Activated CD8-positive, alpha-beta memory T cell treated with anti-CD3 and anti-CD28 coated beads for 4 hours (primary cell): Measurements from ENCODE around the gene DYNLRB2.
A peak's percentile ranks its signal among the peaks of the same experiment; 100 is the strongest.

Source experiments
- DNase-seq, 2 donors: peaks; one replicate each; pipeline ENCODE4 v3.0.0-alpha.2; 2020; ENCODE audit warnings: low read depth in 2 of 2

DYNLRB2 gene

DNA sequence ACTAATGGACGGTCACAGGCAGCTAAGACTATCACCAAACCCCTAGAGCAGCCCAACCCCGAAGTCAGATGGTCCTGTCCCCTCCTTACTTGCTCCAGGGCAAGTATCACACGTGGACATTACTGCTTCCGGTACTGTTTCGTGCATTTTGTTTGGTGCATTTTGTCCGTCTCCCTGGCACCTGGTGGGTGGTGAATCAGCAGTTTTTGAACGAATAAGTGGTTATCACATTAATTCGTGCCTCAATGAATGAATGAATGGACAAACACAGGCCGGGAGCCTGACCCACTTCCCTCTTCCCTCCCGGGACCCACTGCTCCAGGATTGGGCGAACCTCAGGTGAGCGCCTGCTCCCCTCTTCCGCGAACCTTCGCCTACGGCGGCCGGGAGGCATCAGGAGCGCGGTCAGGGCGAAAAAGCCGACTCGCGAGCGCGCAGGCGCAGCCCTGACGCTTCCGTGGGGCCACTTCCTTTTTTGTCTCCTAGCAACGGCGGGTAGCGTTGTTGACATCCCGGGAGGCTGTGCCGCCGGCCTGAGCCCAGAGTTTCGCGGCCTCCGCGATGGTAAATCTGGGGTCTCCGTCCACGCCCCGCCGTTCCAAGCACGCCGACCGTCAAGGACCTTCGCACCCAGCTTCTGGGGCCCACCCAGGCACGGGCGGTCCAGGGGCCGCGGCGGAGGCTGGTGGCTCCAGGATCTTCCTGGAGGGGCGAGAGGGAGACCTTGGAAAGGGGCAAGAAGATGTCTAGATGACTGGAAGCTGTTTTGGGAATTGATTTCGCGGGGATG, at the start of gene DYNLRB2:
TSS of gene DYNLRB2 (plus strand) at position 478 of the 790 bp plus-strand sequence. CDS start at position 562, 84 bp downstream.
- peak; percentile 75 to 78 for DNase-seq

DNA sequence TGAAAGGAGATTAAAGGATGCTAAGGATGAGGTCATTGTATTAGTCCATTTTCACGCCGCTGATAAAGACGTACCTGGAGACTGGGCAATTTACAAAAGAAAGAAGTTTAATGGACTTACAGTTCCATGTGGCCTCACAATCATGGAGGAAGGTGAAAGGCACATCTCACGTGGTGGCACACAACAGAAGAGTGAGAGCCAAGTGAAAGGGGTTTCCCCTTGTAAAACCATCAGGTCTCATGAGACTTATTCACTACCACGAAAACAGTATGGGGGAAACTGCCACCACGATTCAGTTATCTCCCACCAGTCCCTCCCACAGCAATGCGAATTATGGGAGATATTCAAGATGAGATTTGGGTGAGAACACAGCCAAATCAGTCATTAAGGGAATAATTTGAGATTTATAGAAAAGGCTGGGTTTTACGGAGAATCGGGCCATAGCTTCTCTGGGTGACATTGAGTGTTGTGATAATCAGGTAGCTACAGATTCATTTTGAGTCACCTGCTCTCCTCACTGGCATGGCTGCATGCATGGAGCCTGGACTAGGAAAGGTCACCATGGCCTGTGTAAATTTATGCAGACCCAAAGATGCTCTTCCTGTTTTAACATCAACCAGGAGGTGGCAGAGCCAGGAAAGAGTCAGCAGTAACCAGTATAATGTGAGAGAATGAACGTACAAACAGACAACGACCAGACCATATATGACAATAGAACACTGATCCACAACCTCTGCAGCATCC, 40.5 kb upstream of the DYNLRB2 start:
- no peak for DNase-seq

- DNase-seq, result no peak
Measured at GRCh38 chr16:80500961-80501525, 39.8 kb upstream of the DYNLRB2 start.

DNA sequence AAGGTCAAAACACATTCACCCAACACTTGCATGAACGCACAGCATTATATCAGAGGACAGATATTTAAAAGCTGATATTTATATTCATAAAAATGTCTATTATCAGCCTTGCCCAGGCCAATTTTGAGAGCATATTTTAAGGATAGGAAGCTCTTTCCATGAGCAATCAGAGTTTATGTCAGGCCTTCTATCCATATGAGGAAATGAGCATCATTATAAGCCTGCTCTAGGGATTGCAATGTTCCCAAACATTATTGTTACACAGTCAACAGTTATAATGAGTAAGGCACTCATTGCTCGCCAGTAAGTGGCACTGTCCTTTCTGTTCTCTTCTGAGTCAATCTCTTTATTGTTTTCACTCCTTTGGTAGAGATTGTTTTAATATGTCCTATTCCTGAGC, 37.7 kb upstream of the DYNLRB2 start:
- DNase-seq, result no peak

DNA sequence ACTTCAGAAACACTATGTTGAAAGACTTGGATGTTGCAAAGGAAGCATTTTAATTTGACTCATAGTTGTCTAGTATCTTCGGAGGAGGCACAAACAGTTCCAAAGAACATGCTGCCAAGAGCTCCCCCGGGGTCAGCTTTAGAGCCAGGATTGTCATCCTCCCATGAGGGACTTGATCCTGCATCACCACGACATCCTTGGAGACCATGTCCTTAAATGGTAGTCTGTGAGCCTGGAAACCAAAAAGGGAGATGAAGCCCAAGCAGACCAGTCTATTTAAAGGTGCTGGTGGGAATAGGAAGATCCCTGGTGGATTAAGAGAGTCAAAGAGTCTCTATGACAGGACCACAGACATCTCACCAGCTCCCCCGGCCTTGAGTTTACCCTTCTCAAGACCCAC, 33.3 kb upstream of the DYNLRB2 start:
- no peak for DNase-seq

- DNase-seq, result no peak
Measured at GRCh38 chr16:80509872-80510271, 30.9 kb upstream of the DYNLRB2 start.

DNA sequence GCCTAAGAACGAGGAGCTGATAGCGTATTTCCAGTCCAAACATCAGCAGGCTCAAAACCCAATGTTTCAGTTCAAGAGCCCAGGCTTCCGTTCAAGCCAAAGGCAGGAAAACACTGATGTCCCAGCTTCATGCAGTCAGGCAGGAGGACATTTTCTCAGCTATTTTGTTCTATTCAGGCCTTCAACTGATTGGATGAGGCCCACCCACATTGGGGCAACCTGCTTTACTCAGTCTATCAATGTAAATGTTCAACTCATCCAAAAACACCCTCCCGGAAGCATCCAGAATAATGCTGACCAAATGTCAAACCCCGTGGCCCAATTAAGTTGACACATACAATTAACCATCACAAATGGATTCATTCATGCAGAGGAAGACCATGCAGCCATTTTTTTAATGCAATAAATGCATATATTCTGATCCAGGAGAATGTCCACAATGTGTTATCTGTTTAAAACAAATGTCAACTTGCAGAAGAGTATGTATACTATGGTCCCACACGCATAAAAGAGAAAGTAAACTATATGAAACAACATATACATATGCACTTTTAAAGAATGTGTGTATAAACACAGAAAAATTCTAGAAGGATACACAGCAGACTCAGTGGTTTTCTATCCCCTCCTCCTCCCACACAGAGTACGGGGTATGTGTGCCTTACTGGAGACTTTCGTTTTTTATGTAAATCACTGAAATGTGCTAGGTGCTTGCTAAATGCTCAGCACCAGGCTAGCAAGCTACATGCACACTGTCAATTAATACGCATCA, 28.8 kb upstream of the DYNLRB2 start:
- DNase-seq, result no peak

DNA sequence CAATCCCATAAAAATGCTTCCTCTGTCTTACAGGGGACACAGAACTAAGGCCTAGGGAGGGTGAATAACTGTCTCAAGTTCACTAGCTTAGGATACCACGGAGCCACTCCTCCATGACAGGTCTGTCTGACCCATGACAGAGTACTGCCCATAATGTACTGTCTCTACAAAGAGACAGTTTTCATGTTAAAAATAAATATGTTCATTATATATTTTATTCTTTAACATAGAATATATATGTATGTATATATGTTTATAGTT, 28.3 kb upstream of the DYNLRB2 start:
- DNase-seq, result no peak

DNA sequence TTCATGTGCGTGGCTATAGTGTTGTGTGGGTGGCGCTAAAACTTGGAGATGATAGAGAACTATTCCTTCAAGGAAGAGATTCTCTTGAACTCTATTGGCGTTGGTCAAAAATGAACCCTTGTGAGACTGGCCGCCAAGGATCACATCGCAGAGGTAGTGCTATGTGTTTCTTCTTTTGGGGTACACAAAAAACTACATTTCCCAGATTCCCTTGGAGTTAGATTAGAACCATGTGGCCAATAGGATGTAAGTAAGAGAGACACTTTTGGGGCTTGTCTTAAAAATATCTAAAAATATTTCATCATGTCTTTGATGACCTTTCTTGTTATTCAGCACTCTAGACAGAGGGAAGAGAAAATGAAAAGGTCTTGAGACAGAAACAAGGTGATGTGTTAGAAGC, 25.4 kb upstream of the DYNLRB2 start:
- no peak for DNase-seq

DNA sequence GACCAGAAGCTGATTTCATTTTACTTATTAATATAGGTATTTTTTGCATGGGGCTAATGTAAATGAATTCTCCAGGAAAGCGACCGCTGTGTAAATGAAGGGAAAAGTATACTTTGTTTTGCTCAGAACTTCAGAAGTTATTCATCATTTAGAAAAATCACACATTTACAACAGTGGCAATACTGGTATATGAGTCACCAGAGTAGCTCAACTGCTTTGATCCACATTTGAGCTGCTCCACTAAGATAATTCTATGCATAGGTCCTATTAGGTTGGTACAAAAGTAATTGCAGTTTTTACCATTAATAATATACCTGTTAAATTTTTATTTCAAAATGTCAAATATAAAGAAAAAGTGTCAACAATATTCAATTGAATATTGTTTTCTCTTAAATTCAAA, 22.9 kb upstream of the DYNLRB2 start:
- DNase-seq, result no peak

DNA sequence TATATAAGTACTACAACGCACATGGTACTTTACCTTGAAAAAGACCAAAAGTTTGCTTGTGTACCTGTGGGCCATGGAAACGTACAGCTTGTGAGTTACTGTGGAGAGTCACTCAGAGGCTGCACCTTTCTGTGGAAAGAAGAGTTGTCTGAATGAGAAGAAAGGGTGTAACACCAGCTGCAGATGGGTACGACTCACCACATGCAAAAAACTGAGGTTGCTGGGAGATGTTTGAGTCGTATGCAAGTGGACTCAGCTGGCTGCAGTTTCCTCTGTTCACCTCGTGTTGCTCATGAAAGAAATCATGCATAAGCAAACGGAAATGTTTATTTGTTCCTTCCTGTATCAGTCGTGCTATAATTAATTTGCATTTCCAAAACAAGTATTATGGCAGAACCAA, 22.4 kb upstream of the DYNLRB2 start:
- no peak for DNase-seq

DNA sequence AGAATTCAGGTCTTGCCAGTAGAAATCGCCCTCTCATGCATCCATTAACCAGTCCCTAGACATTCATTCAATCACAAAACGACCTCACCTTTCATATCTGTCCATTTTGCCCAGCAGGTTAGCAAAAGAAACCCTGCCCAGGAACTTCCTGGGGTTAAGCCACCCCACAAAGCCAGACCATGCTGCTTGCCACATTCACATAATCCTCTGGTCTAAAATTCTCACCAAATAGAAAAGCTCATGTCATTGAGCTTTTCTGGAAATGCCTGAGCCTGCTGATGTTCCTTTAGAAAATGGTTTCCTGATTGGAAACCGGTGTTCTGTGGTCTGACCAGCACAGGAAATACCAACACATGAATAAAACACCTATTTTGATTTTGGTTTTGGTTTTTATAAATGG, 21.6 kb upstream of the DYNLRB2 start:
- no peak for DNase-seq

DNA sequence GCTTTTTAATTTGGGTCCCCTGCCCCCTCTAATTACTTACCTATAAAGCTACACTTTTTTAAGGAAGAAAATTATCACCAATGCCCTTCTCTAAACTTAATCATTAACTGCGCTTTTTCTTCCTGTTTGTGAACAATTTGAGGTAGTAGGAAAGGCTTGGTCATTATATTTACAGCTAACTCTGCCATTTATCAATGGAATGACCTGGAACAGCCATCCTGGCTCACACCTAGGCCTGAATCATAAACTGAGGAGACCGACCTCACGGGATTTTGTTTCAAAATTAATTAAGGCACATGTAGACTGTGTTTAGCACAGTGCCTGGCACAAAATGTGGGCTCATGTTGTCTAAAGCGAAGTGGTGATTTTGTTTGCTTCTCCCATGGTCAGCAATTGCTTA, 15.4 kb upstream of the DYNLRB2 start:
- no peak for DNase-seq

DNA sequence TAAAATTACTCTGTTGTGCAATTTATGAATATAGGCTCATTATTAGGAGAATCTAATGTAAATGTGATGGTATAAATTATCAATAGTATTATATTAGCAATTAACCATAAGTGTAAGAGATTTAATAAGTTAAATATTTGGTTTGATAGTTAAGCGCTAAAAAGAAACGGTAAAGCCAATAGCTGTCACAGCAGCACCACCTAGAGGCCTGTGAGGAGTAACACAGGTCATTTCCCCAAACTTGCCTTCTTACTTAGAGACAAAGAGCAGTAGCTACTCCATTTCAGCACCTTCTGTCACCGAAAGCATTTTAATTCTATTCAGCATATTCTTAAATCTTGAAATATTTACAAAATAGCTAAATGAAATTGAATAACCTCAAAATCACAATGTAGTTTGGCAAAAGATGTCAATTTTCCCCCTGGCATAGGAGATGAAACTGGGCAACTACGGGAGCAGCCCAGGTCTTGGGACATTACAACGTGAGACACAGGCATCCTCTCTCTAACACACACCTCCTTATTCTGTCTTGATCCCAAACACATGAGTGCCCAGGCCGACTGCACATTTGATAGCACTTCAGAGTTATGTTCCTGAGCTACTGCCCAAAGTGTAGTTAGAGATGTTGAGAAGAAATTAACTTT, 14.3 kb upstream of the DYNLRB2 start:
- peak; percentile 9 to 18 for DNase-seq

DNA sequence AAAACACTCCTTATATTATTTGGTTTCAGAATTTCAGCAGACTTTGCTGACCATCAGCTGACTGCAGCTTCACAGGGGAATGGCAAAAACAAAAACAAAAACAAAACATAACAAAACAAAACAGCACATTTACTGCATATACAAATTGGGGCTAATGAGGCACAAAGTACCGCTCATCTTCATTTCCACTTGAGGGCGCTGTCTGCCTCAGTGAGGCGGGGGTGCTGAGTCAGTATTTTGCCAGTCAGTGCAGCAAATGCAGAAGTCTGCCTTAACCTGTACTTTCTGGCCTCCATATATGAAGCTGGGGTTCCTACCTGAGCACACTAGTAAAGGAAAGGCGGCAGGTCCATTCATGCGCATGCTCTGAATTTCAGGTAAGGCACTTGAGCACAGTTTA, 13.5 kb upstream of the DYNLRB2 start:
- no peak for DNase-seq

DNA sequence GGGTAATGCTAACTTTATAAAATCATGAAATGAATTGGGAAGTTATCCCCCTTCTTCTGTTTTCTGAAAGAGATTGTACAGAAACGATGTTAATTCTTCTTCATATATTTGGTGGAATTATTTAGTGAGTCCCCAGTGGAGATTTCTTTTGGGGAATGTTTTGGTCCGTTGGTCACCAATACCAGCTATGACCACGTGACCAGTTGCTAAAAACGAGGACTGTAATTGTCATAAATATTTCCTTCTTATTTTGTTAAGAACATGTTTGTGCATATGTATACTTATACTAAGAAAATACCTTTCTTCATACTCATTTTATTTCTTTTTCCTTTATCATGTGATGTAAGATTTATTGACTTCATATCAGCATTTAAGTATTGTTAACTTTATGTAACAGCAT, 10.3 kb upstream of the DYNLRB2 start:
- DNase-seq, result no peak

DNA sequence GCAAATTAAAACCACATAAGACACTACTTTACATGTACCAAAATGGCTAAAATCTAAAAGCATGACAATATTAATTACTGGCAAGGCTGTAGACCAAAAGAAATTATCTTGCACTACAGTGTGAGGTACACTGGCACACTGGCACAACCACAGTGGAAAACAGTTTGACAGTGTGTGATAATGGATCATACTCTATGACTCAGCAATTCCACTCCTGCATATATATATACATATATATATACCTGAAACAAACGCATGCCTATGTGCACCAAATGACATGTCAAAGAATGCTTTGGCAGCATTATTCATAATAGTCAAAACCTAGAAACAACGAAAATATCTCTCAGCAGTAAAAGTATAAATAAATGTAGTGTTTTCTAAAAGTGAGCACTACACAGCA, 4.6 kb upstream of the DYNLRB2 start:
- no peak for DNase-seq

- DNase-seq, result no peak
Measured at GRCh38 chr16:80541306-80541694, 507 bp downstream of the DYNLRB2 start.

- no peak for DNase-seq
Measured at GRCh38 chr16:80543162-80543561, 2.4 kb downstream of the DYNLRB2 start.

- no peak for DNase-seq
Measured at GRCh38 chr16:80544326-80544725, 3.5 kb downstream of the DYNLRB2 start.

DNA sequence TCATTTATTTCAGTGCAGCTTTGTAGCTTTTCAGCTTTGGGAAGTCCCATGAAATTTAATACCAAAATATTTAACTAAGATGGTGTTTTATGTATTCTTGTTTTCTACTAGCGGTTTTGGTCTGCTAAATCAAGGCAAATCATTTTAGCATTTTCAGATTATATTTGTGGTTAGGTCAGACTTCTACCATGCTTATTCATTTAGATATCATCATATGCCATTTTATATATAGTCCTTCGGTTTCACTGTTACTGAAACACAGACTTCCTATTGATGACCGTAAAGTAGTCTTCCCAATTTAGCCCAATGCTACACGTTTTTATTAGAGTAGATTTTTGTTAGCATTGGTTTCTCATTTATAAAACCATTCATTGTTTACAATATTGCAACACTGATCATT, 5.5 kb downstream of the DYNLRB2 start:
- DNase-seq, result no peak

DNA sequence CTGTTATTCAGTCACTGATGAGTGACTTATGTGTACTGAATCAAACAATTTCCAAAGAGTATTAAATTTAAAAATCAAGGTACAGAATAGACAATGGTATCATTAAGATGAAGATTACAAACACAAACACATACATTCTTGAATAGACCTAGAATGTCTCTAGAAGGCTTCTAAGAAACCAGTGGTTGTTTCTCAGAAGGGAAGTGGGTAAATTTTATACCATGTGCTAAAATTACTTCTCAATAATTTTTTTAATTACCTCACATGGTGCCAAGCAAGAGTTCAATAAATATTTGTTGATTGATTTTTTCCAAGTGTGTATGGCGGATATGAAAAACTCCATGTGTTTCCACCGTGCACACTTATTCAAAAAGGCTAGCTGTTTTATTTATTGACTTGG, 6.4 kb downstream of the DYNLRB2 start:
- DNase-seq, result no peak
